SIG-M5 (cell line): ENCODE results near the gene SUB1.

Experiments
- DNase-seq: peaks from one replicate; lab custom pipeline; 2025; lab: John Stamatoyannopoulos, UW

The SUB1 gene

DNA sequence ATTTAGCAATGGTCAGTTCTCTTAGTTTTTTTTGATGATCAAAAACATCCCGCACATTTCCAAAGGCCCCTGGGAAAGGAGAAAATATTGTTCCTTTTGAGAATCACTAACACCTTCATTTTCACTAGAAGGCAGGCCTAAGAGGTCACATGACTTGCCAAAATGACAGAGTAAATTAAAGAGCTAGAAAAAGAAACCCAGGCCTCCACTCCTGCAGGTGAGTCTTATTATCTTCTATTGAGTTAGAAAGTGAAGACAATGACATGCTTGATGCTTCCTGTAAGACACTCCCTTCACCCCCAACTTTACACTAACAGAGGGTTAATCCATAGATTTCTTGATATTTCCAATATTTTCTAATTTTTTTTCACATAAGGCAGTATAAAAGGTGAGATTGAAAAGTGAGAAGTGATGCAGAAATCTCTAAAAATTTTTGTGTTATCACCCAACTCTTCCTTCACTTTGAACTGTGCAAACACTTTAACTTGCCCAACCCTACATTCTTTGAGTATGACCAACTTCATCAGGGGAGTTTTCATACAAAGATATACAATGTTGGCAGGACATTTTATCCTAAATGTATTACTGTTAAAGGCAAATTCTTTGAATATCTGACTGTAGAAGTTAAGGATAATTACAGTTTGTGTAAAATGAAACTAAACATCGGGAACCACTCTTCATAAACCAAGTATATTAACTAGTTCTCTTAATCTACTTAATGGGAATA, 57.1 kb downstream of the SUB1 start:
- no peak for DNase-seq

DNA sequence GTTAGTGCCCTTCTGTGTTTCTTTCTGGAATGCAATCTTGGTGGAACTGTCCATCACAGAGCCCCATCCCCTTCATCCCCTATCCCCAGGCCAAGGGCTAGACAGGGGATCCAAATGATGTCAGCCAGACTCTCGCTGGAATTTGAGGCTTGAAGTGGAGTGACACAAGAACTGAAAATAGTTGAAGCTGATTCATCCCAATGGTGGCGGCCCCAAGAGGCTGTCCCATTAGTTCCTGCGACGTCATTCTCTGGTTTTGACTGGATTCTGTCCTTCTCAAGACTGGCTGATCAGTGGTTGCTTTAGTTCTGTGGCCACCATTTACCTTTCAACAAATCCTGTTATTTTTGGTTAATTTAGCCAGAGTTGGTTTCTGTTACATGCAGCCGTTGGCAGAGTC, 59.9 kb downstream of the SUB1 start:
- no peak for DNase-seq

DNA sequence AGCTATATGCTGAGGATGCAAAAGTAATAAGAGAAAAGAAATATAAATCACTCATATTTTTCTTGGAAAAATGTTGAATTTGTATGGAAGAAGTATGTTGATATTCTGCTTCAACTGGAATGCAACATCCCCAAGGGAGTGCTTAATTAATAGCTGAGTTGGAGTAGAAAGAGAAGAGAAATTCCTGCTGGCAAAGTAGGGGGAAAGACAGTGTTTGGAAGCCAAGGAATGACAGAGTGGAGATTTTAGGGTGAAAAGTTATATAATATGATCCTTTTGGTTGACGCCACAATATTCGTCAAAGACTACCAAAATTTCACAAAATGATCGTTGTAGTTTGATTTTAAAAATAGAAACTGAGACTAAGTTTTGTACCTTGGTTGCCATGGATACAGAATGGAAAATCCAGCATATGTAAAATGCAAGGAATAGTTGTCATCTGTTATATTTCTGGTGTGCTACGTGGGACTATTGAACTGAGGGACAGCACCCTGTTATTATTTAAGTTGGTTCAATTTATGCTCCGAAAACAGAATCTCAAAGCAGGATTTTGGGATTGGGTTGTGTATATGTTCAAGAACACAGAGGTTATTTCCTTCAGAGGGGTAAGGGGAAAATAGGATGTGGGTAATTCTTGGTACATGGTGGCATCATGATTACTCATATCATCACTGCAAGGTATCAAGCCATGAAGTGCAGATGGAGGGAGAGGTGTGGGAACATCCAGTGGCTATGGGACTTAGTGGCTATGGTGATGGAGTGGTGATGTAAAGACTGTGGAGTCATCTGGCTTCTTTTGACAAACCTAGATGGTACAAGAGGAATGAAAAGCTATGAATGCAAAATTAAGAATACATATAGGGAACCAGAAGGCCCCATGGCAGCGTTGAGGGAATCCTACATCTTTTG, 61.0 kb downstream of the SUB1 start:
- no peak for DNase-seq

DNA sequence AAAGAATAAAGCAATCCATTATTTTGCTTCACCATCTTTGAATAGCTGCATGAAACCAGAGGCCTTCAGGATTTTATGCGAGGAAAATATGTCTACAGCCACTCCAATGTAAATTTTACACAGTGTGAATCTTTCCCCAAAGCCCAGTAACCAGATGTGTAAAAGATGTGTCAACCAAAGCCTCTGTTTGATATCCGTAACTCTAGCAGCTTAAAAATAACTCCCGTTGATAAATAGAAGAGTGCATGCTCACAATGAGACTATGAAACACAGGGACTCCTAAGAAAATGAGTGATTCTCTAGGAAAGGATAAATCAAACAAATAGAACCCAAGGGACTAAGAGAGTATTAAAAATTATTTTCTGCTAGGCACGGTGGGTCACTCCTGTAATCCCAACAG, 65.7 kb downstream of the SUB1 start:
- DNase-seq, result no peak

DNA sequence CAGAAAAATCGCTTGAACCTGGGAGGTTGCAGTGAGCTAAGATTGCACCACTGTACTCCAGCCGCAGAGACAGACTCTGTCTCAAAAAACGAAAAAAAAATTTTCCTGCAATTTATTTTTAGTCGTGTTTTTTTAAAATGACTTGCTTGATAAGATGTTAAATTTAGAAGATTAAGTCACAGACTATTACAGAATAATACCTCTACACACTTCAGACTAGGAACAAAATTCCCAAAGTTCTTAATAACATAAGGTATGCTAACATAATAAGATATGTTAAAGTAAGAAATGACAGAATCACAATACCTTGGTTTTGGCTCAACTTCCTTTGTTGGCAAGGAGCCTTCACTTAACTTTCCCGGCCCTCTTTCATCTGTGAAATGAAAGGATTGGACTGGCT, 66.3 kb downstream of the SUB1 start:
- no peak for DNase-seq
